ENCODE results near the gene POP7. TPM values are rescaled to one million over a fixed set of nuclear protein-coding genes. Genes with fewer than 3 reads are reported as not detected.

POP7 gene
- total RNA-seq, 3 donors from 2014 or later, result 24.8 to 28.9 (median 26.8) TPM

- Histone ChIP-seq H3K4me3 (no peak overlapping the region), H3K36me3 (ENCODE audit: low read depth) (no peaks in the 10 kb centered on the region), H3K9me3 (no peaks in the 10 kb centered on the region), H3K4me1 (ENCODE audit: low read depth) (peaks cover 7% of the 10 kb centered on the region)
- no peak for ATAC-seq
- no peak for TF ChIP-seq CTCF (IDR thresholded peaks at IDR 0.05)
- DNase-seq, result peak in 1 of 3 donors; percentile 13
- intact Hi-C loops (cut with DNase I, micrococcal nuclease), result no loop called here
Observed at GRCh38 chr7:100726996-100727761, 21.3 kb downstream of the POP7 start.

- H3K9me3 ChIP-seq, result no peaks in the 10 kb centered on the region
- intact Hi-C loops (cut with DNase I, micrococcal nuclease), result no loop called here
- H3K36me3 ChIP-seq (ENCODE audit: low read depth), result no peaks in the 10 kb centered on the region
- H3K4me3 ChIP-seq, result no peak overlapping the region
- ATAC-seq, result no peak
- peaks cover 7% of the 10 kb centered on the region for H3K4me1 ChIP-seq (ENCODE audit: low read depth)
- DNase-seq, result no peak
- TF ChIP-seq CTCF (IDR thresholded peaks at IDR 0.05), result no peak
Observed at GRCh38 chr7:100728196-100728595, 22.3 kb downstream of the POP7 start.

GRCh38 chr7:100730136-100730800 lies 24.3 kb downstream of the POP7 start:
- Histone ChIP-seq H3K4me1 (ENCODE audit: low read depth) (peaks cover 4% of the 10 kb centered on the region), H3K36me3 (ENCODE audit: low read depth) (no peaks in the 10 kb centered on the region), H3K9me3 (no peaks in the 10 kb centered on the region), H3K4me3 (no peak overlapping the region)
- ATAC-seq (no peak), DNase-seq (no peak)
- intact Hi-C loops (cut with DNase I, micrococcal nuclease), result no loop called here
- TF ChIP-seq CTCF (IDR thresholded peaks at IDR 0.05), result no peak

GRCh38 chr7:100731937-100732636 lies 26.2 kb downstream of the POP7 start:
- ATAC-seq (no peak), DNase-seq (no peak)
- H3K36me3 ChIP-seq (ENCODE audit: low read depth), result no peaks in the 10 kb centered on the region
- TF ChIP-seq CTCF (IDR thresholded peaks at IDR 0.05), result no peak
- no peaks in the 10 kb centered on the region for H3K9me3 ChIP-seq
- intact Hi-C loops (cut with DNase I, micrococcal nuclease), result no loop called here
- no peak overlapping the region for H3K4me3 ChIP-seq
- H3K4me1 ChIP-seq (ENCODE audit: low read depth), result no peaks in the 10 kb centered on the region

- intact Hi-C loops (cut with DNase I, micrococcal nuclease), result no loop called here
- ATAC-seq, result no peak
- Histone ChIP-seq H3K4me3 (no peak overlapping the region), H3K4me1 (ENCODE audit: low read depth) (peaks cover 3% of the 10 kb centered on the region), H3K36me3 (ENCODE audit: low read depth) (no peaks in the 10 kb centered on the region), H3K9me3 (no peaks in the 10 kb centered on the region)
- DNase-seq, result no peak
- no peak for TF ChIP-seq CTCF (IDR thresholded peaks at IDR 0.05)
Observed at GRCh38 chr7:100735730-100736129, 29.8 kb downstream of the POP7 start.

Data from mucosa of descending colon (tissue), 3 donors.